NCI-H2081 treated with DMSO at 0.1 percent for 48 hours (cell line): ENCODE measurements around the gene LUZP1.

Source experiments
- DNase-seq: peaks from one replicate; lab custom pipeline; 2025; lab: John Stamatoyannopoulos, UW

Gene LUZP1

DNA sequence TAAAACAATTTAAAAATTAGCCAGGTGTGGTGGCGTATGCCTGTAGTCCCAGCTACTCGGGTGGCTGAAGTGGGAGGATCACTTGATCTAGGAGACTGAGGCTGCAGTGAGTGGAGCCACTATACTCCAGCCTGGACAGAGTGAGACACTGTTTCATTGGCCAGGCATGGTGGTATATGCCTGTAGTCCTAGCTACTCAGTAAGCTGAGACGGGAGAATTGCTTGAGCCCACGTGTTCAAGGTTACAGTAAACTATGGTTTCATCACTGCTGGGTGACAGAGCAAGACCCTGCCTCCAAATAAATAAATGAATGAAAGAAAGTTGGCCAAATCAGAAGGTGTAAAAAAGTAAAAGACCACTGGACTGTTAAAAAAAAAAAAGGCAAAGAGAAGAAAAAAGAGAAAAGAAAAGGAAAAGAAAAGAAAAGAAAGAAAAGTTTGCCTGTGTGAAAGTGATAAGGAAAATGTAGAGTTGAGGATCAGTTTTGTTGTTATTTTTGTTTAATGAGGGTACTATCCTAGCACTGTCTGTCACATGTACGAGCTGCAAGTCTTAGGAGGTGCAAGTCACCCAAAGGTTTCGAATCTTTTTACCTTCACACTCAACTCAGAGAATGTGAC is 52.3 kb downstream of the LUZP1 start:
- no peak for DNase-seq

DNA sequence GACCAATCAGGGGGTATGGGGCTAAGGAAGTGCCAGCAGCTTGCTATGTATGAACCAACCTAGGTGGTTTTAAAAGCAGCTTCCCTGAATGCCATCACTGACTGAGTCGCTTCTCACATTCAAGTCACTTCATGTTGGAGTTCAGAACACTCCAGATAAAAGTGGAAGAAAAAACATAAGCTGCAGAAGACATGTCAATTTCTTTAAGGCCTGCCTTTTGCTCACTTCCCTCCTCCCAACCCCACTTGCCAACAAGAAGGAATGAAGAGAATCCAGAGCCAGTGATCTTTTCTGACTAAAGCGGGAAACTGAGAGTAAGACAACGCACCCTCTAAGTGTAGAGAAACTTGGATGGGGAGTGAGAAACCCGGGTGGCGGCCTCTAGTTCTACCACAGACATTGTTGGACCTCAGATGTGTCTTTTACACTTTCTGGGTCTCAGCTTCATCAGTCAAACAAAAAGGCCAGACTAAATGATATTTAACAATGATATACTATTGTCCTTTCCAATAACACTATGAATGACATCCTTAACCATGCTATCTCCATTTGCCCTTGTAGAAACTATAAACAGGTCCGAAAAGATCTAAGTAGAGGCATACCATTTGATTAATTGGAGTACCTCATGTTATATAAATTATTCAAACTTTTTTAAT is 54.1 kb downstream of the LUZP1 start:
- DNase-seq: no peak

GRCh38 chr1:23111600-23112535 is 56.8 kb downstream of the LUZP1 start:
- no peak for DNase-seq

- no peak for DNase-seq
Measured at GRCh38 chr1:23110391-23110790, 58.3 kb downstream of the LUZP1 start.

DNA sequence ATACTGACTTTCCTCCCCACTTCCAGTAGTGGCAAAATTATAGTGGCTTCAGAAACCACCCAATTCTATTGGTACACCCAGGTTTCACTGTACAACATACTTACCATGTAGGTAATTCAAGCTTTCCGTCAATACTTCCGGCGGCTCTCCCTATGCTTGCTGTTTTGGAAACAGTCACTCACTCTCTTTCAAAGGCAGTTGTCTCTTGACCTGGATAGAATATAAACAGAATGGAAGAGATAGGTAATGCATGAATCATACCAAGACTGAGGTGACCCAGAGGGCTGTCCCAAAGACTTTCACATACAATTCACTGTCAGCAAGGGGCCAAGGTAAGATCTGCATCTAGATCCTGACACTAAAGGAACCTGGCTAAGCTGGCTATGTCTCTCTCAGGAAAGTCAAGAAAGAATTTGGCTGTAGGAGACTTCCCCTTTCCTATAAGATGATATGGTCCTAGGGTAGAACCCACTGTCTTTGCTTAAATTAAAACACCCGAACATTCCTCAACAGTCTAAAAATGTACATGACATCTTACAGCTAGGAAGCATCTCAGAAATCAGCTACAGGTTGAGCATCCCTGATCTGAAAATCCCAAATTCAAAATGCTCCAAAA is 59.6 kb downstream of the LUZP1 start:
- DNase-seq: no peak

DNA sequence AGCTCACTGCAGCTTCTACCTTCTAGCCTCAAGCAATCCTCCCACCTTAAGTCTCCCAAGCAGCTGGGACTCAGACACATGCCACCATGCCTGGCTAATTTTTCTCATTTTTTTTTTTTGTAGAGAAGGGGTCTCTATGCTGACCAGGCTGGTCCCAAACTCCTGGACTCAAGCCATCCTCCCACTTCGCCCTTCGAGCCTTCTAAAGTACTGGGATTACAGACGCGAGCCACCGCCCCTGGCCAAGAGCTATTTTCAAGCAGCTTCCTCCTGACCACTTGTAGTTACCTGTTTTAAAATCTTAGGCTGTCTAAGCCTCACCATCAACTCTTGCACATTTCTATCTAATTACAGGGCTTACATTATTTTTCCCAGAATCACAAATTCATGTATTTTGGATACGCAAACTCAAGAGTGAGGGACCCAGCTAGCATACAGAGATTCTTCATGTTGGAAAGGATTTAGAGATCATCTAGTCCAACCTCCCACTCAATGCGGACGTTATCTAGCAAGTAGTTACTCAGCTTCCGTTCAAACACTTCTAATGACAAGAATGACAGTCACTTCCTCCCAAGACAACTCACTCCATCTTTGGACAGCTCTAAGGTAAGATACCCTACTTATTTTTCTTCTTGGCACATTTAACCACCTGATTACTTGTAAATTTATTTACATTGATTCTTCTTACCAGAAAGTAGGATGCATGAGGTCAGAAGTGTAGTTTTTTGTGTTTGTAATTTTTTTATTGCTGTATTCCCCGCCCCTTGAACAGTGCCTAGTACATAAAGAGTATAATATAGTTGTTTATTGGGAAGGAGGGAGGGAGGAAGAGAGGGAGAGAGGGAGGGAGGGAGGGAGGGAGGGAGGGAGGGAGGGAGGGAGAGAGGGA is 65.4 kb downstream of the LUZP1 start:
- DNase-seq: no peak

DNA sequence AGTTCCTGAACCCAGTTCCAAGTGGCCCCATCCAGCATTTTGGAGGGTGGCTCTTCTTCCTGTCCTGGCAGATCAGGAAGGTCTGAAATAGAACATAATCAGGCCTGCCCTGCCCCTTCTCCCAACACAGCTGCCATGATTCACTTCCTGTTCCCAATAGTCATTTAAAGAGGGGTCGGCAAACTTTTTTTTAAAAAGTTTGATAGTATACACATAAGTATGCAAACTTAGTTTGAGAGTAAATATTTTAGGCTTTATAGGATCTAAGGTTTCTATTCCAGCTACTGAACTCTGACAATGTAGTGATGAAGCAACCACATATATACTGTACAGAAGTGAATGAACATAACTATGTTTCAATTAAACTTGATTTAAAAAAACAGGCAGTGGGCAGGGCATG is 66.4 kb downstream of the LUZP1 start:
- no peak for DNase-seq

GRCh38 chr1:23101887-23102286 is 66.8 kb downstream of the LUZP1 start:
- DNase-seq: no peak

DNA sequence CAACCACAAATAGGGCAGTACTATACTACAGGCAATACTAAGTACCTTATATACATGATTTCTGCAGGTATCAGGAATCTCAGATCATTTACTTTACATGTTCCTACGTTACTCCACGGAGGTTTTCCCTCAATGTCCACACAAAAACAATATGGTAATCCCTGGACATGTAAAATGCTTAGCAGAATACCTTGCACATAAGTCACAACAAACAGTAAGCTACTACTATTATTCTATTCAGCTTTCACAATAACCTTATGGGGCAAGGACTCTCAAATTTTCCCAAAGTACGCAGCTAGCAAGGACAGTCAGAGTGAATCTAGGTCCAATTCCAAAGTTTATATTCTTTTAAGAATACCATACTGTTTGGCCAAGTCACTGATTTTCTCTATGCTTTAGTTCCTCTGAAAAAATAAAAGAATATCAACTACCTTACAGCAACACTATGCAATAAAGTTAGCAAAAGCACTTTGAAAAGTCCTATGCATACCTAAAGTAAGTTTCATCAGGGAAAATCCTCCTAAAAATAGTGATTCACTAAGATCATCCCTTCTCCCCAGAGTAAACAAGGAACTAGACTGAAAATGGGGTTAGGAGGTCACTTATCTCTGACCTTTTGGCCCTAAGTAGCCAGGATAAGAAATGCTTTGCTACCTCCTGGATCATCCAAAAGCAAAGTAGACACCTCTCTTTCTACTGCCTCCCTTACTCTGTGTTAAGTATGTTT is 67.4 kb downstream of the LUZP1 start:
- DNase-seq: no peak

GRCh38 chr1:23100074-23100748 is 68.4 kb downstream of the LUZP1 start:
- DNase-seq: no peak

- DNase-seq: no peak
Measured at GRCh38 chr1:23099171-23099536, 69.5 kb downstream of the LUZP1 start.

DNA sequence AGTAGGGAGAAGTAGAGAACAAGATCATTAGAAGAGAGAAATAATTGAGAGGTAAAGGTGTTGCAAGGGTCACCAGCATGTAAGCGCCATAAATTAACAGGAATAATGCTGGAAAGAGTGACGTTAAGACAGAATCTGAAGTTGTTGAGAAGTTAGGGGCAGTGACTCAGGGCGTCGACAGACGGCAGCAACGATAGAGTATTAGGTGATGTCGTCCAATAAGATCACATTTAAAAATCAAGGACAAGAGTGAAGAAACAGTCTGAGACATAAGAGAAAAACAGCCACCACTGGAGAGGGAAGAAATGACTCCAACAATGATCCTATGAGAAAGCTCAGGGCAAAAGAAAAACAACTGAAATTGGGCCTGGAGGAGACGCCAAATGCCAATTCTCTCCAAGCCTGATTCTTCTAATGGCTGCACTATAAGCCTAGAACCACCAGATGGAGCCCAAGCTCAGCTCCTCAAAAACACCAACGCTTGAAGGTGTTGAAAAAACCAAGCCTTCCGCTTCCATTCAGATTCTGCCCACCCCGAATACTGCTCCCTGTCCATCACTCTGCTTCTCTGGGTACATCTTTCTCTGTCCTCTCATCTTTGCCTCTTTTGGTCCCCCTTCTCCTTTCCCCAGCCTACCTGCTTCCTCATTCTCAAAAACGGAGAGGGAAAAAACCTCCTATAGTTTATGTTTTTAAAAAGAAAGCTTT is 70.0 kb downstream of the LUZP1 start:
- DNase-seq: peak; percentile 52

GRCh38 chr1:23097316-23097715 is 71.3 kb downstream of the LUZP1 start:
- no peak for DNase-seq

GRCh38 chr1:23092447-23092846 is 76.2 kb downstream of the LUZP1 start:
- no peak for DNase-seq

DNA sequence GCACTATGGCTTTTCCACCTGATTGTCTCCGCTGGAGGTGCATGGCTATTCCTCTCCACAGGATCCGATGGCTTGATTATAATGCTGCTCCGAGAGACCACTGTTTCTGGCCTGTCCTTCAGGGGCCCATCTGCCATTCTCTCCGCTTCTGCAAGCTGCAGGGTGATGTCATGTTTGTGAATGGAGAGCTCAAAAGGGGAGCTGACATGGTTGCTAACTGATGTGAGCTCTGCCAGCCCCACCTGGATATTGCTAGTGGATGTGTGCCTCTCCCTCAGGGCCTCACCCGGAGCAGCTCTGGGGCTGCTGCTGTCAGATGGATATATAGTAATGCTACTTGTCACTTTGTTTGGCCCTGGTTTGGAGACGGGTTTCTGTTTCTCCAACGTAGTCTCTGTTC is 77.1 kb downstream of the LUZP1 start:
- DNase-seq: no peak

DNA sequence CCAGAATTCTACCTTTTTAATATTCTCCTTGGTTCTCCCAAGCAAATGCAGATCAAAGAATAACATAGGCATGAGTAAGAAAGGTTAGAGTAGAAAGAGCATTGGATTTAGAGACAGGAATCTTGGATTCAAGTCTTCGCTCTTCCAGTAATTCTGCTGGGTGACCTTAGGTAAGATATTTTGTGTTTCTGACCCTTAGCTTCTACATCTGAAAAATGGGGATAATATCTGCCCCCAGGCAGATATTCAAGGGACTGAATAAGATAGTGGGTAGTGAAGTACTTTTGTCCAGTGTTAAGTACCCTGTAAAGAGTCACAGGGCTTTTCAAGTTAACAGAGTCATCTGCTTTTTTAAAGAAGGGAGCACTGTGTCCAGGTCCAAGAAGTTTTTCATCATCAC is 78.6 kb downstream of the LUZP1 start:
- DNase-seq: no peak

DNA sequence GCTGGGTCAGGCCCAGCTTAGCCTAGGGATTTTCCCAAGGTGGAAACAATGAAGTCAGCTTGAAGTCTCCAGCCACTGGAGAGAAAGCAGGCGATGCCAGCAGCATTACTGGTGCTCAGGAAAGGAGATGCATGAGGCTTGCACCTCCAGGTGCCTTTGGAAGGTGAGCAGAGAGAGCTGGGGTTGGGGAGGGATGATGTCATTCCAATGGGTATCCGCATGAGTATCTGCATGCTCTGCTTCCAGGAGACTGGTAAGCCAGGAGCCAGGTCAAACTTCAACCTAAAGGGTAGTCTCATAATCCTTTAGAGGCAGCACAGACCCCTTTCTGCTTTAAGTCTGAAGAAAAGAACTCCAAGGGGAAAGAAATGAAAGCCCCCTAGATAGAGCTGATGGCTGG is 80.6 kb downstream of the LUZP1 start:
- DNase-seq: no peak

DNA sequence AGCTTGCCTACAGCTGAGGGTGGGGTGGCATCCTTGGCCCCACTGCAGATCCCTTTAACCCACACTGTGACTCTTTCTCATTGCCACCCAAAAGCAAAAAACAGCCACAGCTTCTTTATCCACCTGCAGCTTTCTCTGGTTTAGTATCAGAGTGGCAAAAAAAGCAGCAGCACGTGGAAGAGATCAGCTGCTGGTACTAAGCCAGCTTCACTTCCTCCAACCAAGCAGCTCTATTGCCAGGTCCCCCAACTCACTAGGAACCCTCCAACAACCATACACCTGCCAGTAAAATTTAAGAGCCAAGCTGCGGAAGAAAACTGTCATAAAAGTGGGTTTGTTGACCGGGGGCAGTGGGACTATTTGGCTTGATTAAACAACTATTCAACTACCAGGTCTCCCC is 83.0 kb downstream of the LUZP1 start:
- DNase-seq: no peak

DNA sequence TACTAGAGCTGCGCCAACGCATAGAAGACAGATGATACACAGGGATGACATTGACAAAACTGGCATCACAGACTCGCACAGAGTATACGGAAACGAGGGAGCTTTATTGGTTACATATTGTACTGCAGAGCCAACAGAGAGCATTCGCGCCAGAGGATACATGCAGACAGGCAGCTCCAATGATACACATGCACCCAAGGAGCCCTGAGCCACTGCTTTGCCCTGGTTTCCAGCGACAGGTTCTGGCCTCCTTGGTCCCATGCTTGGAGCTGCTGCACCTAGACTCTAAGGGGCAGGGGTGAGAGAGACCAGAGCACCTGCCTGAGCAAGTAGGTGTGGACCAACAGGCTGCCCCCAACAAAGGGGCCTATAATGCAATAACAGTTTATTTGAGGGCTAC is 83.8 kb downstream of the LUZP1 start:
- no peak for DNase-seq
